CD4-positive, alpha-beta T cell (primary cell): Measurements from ENCODE around the gene HBG1. TPM values are rescaled to one million over a fixed set of nuclear protein-coding genes. Genes with fewer than 3 reads are reported as not detected.
"Not testable (repeated sequence)": the region's sequence is repeated elsewhere in the genome, so short reads cannot be mapped to it uniquely, and the experiment has no call there.

Experiments used
- ATAC-seq: fragments of 200-7000 bp; cut with Tn5 transposase; one replicate; pipeline ENCODE4 v1.10.0; 2022; ENCODE audit warnings: mild to moderate bottlenecking; ENCODE audit not compliant: poor library complexity
- CTCF ChIA-PET: fragments of 350-600 bp; sonication (Branson Sonifier 250); formaldehyde crosslinking; loops from one replicate; lab custom pipeline; 2021; ENCODE audit warnings: antibody characterized with exemption, inconsistent platforms; lab: Charles Lee
- POLR2A ChIA-PET: fragments of 350-600 bp; sonication (Branson Sonifier 250); formaldehyde crosslinking; loops from one replicate; lab custom pipeline; 2021; ENCODE audit warnings: antibody characterized with exemption, inconsistent platforms; lab: Charles Lee
- DNase-seq, 14 experiments: peaks; one replicate each; pipeline ENCODE4 v3.0.0-alpha.2; 2013 to 2020; ENCODE audit warnings: mixed read lengths in 2 of 14
- H3K27ac ChIP-seq, 2 donors: one replicate each; pipeline versions ENCODE4 v1.5.1 to v1.7.0; 2013; ENCODE audit warnings: low read length in 2 of 2, low read depth in 1 of 2, mild to moderate bottlenecking in 1 of 2
- H3K27me3 ChIP-seq, 2 experiments: 1 replicate in 1 of 2; 2 replicates in 1 of 2; pipeline versions ENCODE4 v1.6.1 to v1.7.0; 2013; ENCODE audit warnings: low read length in 2 of 2, control low read depth in 1 of 2, mild to moderate bottlenecking in 1 of 2, moderate library complexity in 1 of 2; ENCODE audit not compliant: insufficient read depth in 2 of 2, control insufficient read depth in 1 of 2
- H3K36me3 ChIP-seq: one replicate; pipeline ENCODE4 v1.6.1; 2013; ENCODE audit warnings: low read length, control low read depth; ENCODE audit not compliant: insufficient read depth
- H3K4me1 ChIP-seq: one replicate; pipeline ENCODE4 v1.6.1; 2013; ENCODE audit warnings: low read length, control low read depth; ENCODE audit not compliant: insufficient read depth
- H3K4me3 ChIP-seq: one replicate; pipeline ENCODE4 v1.5.1; 2013; ENCODE audit warnings: mild to moderate bottlenecking, low read length, moderate library complexity
- H3K9me3 ChIP-seq, 2 experiments: 1 replicate in 1 of 2; 2 replicates in 1 of 2; pipeline versions ENCODE4 v1.6.1 to v1.7.0; 2013; ENCODE audit warnings: low read length in 2 of 2, mild to moderate bottlenecking in 2 of 2, control low read depth in 1 of 2, moderate library complexity in 1 of 2; ENCODE audit not compliant: control insufficient read depth in 1 of 2, insufficient read depth in 1 of 2
- H3K27ac Mint-ChIP-seq: one replicate; pipeline ENCODE4 v1.8.0; 2020; ENCODE audit warnings: mixed read lengths
- H3K27me3 Mint-ChIP-seq: one replicate; pipeline ENCODE4 v1.8.0; 2021; ENCODE audit warnings: mixed read lengths
- H3K36me3 Mint-ChIP-seq: one replicate; pipeline ENCODE4 v1.8.0; 2021; ENCODE audit warnings: low read depth, mixed read lengths
- H3K4me1 Mint-ChIP-seq: one replicate; pipeline ENCODE4 v1.8.0; 2021; ENCODE audit warnings: low read depth, mixed read lengths
- H3K4me3 Mint-ChIP-seq: one replicate; pipeline ENCODE4 v1.8.0; 2020; ENCODE audit warnings: mild to moderate bottlenecking, mixed read lengths
- H3K9me3 Mint-ChIP-seq: one replicate; pipeline ENCODE4 v1.8.0; 2020; ENCODE audit warnings: mixed read lengths
- intact Hi-C, 2 experiments: fragments of 100-400 bp; cut with DNase I in 1 of 2; cut with micrococcal nuclease in 1 of 2; formaldehyde crosslinking; loops; one replicate each; pipeline versions ENCODE4 v1.15.1 to v1.9.0; 2023 to 2025; cut with DNase I, micrococcal nuclease
- polyA plus RNA-seq, 2 donors: library from polyadenylated mRNA; unstranded; fragments of 120-200 nt; gene quantifications; one replicate each; pipeline ENCODE4 v1.2.1, GENCODE V29; 2013
- total RNA-seq, 174 experiments: library from RNA in 2 of 174; stranded (reverse) in 2 of 174; gene quantifications; one replicate each; pipeline ENCODE4 v1.2.3 and lab custom pipeline; 2021 to 2026
- TF ChIP-seq, protein P1 (sequence below): fragments of 200-600 bp; IDR thresholded peaks from one replicate; pipeline ENCODE4 v1.8.0; 2022; ENCODE audit warnings: antibody characterized with exemption, mild to moderate bottlenecking

HBG1 gene
- total RNA-seq (not detected), total RNA-seq (lab: John Stamatoyannopoulos, UW) (0 to 0.13 (median 0) reads per million in 172 experiments)
- polyA plus RNA-seq (2013, experiment 1 of 2) = 0.73 TPM
- polyA plus RNA-seq (2013, experiment 2 of 2) = 0.48 TPM

DNA sequence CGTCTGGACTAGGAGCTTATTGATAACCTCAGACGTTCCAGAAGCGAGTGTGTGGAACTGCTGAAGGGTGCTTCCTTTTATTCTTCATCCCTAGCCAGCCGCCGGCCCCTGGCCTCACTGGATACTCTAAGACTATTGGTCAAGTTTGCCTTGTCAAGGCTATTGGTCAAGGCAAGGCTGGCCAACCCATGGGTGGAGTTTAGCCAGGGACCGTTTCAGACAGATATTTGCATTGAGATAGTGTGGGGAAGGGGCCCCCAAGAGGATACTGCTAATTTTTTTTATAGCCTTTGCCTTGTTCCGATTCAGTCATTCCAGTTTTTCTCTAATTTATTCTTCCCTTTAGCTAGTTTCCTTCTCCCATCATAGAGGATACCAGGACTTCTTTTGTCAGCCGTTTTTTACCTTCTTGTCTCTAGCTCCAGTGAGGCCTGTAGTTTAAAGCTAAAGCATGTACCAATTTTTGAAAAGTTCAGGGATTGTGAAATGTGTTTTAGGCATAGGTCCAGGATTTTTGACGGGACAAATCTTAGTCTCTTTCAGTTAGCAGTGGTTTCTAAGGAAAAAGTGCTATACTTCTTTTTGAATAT lies at the start of gene HBG1:
Gene HBG1, minus strand, starts transcription at position 51 of the 590 bp plus-strand sequence. CDS start 53 bp downstream, outside the sequence.
- H3K36me3 Mint-ChIP-seq, CTCF ChIA-PET, H3K9me3 Mint-ChIP-seq, H3K27me3 ChIP-seq, POLR2A ChIA-PET, intact Hi-C loops, H3K27me3 Mint-ChIP-seq, H3K4me3 Mint-ChIP-seq, H3K4me1 Mint-ChIP-seq, H3K9me3 ChIP-seq, H3K4me1 ChIP-seq, H3K27ac Mint-ChIP-seq, H3K36me3 ChIP-seq, DNase-seq, H3K27ac ChIP-seq, H3K4me3 ChIP-seq, ATAC-seq: not testable (repeated sequence)

DNA sequence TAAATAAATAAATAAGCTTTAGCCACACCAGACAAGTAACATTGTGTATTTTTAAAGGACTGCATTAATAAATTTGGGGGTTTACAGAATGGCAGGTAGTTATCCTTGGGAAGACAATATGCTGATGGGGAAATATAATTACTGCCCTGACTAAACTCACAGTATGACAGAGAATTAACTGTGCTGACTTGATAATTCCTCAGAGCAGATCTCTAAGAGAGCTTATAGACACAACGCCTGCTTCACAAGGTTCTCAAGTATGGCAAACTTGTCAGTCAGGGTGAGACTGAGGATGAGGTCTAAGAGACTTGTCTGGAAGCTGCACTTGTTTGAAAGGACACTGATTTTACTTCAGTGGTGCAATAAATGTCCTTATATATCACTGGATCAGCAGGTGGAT lies 48.8 kb upstream of the HBG1 start:
- intact Hi-C loops = no loop called here
- Mint-ChIP-seq H3K27me3 (peaks cover 3% of the 10 kb centered on the region), H3K4me1 (no peaks in the 10 kb centered on the region), H3K27ac (no peak overlapping the region), H3K4me3 (no peak overlapping the region), H3K9me3 (no peaks in the 10 kb centered on the region), H3K36me3 (no peaks in the 10 kb centered on the region)
- H3K4me1 ChIP-seq = no peaks in the 10 kb centered on the region
- no peaks in the 10 kb centered on the region for H3K27me3 ChIP-seq
- CTCF ChIA-PET = no interaction called here
- ATAC-seq = no peak
- peaks cover 0 to 7% of the 10 kb centered on the region in 2 experiments for H3K9me3 ChIP-seq
- TF ChIP-seq, protein P1, sequence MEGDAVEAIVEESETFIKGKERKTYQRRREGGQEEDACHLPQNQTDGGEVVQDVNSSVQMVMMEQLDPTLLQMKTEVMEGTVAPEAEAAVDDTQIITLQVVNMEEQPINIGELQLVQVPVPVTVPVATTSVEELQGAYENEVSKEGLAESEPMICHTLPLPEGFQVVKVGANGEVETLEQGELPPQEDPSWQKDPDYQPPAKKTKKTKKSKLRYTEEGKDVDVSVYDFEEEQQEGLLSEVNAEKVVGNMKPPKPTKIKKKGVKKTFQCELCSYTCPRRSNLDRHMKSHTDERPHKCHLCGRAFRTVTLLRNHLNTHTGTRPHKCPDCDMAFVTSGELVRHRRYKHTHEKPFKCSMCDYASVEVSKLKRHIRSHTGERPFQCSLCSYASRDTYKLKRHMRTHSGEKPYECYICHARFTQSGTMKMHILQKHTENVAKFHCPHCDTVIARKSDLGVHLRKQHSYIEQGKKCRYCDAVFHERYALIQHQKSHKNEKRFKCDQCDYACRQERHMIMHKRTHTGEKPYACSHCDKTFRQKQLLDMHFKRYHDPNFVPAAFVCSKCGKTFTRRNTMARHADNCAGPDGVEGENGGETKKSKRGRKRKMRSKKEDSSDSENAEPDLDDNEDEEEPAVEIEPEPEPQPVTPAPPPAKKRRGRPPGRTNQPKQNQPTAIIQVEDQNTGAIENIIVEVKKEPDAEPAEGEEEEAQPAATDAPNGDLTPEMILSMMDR = no peak
- no peaks in the 10 kb centered on the region for H3K36me3 ChIP-seq
- POLR2A ChIA-PET = no interaction called here
- H3K4me3 ChIP-seq = no peak overlapping the region
- H3K27ac ChIP-seq = no peak overlapping the region
- DNase-seq = no peak

DNA sequence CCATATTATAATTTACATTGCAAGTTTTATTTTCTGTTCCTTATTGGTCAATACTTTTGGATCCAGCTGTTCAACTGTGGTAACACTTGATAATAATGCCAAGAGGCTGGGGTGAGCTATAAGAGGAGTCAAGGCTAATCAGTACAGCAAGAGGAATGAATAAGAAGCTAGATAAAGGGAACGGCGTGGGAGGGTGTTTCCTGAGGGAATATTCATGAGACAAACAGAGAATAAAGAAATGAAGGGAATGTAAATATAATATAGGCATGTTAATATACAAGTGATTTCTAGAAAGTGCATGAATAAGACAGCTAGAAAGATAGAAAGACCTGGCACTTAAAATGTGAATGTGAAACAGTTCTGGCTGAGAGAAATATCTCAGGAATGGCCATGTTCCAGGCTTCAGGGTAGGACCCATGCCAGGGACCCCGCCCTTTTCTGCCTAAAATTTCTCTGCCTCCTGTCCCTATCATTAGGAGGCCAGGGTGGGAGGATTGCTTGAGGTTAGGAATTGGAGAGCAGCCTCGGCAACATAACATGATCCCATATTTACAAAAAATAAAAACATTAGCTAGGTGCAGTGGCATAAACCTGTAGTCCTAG lies 48.2 kb upstream of the HBG1 start:
- H3K36me3 ChIP-seq = no peaks in the 10 kb centered on the region
- no peak overlapping the region for H3K27ac Mint-ChIP-seq
- TF ChIP-seq, protein P1 = no peak
- peaks cover 0 to 7% of the 10 kb centered on the region in 2 experiments for H3K9me3 ChIP-seq
- H3K4me3 ChIP-seq = no peak overlapping the region
- ChIA-PET CTCF (no interaction called here), POLR2A (no interaction called here)
- intact Hi-C loops = no loop called here
- H3K27ac ChIP-seq = no peak overlapping the region
- DNase-seq (no peak), ATAC-seq (no peak)
- no peaks in the 10 kb centered on the region for H3K4me1 ChIP-seq
- peaks cover 3% of the 10 kb centered on the region for H3K27me3 Mint-ChIP-seq
- H3K36me3 Mint-ChIP-seq = no peaks in the 10 kb centered on the region
- H3K4me1 Mint-ChIP-seq = no peaks in the 10 kb centered on the region
- H3K27me3 ChIP-seq = no peaks in the 10 kb centered on the region
- no peak overlapping the region for H3K4me3 Mint-ChIP-seq
- H3K9me3 Mint-ChIP-seq = no peaks in the 10 kb centered on the region

DNA sequence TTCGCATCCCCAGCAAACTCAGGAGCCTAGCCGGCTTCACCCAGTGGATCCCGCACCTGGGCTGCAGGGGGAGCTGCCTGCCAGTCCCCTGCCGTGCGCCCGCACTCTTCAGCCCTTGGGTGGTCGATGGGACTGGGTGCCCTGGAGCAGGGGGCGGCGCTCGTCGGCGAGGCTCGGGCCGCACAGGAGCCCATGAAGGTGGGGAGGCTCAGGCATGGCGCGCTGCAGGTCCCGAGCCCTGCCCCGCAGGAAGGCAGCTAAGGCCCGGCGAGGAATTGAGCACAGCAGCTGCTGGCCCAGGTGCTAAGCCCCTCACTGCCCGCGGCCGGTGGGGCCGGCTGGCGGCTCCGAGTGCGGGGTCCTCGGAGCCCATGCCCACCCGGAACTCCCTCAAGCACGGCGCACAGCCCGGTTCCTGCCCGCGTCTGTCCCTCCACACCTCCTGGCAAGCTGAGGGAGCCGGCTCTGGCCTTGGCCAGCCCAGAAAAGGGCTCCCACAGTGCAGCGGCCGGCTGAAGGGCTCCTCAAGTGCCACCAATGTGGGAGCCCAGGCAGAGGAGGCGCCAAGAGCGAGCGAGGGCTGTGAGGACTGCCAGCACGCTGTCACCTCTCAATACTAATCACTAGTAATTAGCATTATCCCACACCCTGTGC lies 44.8 kb upstream of the HBG1 start:
- H3K27ac Mint-ChIP-seq, H3K9me3 ChIP-seq, H3K4me1 Mint-ChIP-seq, H3K4me3 ChIP-seq, POLR2A ChIA-PET, H3K9me3 Mint-ChIP-seq, H3K4me3 Mint-ChIP-seq, H3K36me3 Mint-ChIP-seq, intact Hi-C loops, H3K4me1 ChIP-seq, H3K36me3 ChIP-seq, H3K27me3 ChIP-seq, ATAC-seq, H3K27ac ChIP-seq, CTCF ChIA-PET, H3K27me3 Mint-ChIP-seq, DNase-seq: not testable (repeated sequence)
